GM21825 (cell line): ENCODE results near the gene DHH.

Experiments used
- ATAC-seq: cut with Tn5 transposase; IDR thresholded peaks from one replicate; pipeline ENCODE4 v1.9.1; 2021; ENCODE audit warnings: mild to moderate bottlenecking, moderate library complexity; ENCODE audit not compliant: unreplicated experiment

Gene DHH

DNA sequence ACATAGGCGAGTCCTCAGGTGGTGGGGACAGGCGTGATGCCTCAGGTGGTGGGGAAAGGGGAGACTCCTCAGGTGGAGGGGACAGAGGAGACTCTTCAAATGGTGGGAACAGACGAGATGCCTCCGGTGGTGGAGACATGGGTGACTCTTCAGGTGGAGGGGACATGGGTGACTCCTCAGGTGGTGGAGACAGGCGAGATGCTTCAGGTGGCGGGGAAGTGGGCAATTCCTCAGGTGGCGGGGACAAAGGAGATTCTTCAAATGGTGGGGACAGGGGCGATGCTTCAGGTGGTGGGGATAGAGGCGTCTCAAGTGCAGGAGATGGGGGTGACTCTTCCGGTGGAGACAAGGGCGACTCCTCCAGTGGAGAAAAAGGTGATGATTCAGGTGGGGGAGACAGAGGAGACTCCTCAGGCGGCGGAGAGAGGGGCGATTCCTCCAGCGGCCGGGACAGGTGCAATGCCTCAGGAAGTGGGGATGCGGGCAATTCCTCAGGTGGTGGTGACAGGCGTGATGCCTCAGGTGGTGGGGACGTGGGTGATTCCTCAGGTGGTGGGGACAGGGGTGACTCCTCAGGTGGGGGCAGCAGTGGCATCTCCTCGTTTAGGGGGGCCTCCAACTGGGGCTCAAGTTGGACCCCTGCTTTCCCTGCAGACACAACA lies 42.7 kb downstream of the DHH start:
- no peak for ATAC-seq

GRCh38 chr12:49051373-49051764 lies 43.2 kb downstream of the DHH start:
- ATAC-seq, result no peak

DNA sequence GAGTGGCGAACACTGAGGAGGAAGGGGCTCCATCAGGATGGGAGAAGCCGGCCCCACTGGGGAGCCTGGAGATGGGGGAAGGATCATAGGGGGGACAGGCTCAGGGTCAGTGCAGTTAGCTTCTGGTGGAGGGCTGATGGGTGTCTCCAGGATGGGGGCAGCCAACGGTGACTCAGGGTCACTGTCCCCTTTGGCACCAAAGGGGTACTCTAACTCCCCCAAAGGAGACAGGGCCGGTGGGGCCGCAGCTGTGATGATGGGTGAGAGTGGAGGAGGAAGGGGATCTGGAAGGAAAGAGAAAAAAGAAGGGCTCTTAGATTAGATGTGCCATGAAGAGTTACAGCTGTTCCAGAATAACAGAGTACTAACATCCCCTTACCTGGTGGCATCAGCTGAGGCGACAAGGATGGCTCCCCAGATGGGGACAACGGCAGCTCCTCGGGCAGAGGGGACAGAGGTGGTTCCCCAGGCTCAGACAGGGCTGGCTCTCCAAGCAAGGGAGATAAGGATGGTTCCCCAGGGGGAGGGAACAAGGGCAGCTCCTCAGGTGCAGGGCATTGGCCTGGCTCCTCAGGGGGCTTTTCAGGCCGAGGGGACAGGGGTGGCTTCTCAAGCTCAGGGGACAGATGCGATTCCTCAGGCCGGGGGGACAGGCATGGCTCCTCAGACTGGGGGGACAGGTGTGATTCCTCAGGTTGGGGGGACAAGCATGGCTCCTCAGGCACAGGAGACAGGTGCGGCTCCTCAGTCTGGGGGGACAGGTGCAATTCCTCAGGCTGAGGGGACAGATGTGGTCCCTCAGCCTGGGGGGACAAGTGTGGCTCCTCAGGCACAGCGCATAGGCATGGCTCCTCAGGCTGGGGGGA lies 43.9 kb downstream of the DHH start:
- no peak for ATAC-seq

DNA sequence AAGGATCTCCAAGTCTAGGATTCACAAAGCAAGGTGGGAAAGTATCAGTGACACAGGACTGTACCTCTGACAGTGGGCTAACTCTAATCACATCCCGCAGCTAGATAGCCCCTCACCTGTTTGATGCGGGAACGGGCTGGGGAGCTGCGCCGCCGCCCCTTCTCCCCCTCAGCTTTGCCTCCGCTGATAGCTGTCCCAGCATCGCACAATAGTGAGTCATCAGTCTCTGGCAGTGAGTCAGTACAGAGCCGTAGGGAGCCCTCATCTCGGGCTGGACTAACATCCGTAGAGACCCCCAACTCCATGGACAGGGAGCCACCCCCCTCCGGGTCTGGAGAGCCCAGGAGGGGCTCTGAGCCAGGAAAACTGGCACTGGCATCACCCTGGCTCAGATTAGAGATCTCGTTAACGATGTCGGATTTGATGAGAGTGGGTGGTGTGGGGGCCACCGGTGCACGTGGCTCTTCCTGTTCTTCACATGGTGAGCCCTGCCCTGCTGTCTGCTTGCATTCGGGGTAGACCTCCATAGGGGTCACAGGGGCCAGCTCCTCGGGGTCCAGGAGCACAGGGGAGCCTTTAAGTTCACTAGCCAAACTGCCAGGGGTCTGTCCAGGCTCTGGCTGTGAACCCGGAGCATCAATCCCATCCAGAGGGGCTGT lies 44.9 kb downstream of the DHH start:
- ATAC-seq, result no peak

DNA sequence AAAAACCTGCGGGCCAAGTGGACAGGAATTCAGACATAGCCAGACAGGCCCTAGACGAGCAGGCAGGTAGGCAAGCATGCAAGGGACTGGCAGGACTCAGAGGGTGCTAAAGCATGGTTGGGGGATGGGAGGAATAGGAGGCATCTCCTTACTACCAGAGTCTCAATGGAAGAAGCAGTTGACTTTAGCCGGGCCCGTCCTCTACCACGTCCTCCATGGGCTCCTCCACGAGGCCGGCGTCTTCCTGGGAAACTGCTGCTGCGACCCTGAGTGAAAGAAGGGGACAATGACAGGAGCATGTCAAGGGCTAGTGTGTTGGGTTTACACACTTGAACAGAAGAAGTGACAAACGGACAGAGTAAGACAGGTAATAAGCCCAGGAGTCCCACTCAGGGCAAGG lies 45.6 kb downstream of the DHH start:
- ATAC-seq, result no peak

DNA sequence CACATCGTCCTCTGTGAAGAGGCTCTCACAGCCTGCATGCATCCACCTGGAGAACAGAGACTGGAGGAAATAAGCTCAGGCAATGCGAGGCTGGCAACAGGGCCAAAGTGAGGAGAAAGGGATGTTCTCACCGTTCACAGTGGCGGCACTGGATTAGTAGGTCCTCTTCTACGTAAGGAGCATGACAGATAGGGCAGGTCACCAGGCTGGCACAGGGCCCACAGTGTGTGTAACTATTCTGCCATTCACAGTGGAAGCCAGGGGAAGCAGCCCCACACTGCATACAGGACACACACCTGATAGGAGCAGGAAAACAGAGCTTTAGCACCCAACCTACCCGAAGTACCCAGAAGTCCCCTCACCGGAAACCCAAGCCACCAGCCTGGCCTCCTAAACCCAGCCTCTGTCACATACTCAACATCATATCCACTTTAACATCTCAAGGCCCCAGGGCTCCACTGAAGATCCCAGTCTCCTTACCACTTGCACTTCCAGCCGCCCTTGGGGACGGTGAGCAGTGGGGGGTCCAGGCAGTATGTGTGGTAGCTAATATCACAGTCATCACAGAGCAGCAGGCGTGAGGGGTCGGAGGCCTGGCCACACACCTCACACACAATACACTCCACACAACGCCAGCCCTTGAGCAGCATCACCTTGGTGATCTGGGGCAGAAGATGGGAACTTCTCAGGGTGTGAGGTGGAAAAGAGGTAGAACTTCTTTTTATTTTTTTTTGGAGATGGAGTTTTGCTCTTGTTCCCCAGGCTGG lies 48.3 kb downstream of the DHH start:
- no peak for ATAC-seq

DNA sequence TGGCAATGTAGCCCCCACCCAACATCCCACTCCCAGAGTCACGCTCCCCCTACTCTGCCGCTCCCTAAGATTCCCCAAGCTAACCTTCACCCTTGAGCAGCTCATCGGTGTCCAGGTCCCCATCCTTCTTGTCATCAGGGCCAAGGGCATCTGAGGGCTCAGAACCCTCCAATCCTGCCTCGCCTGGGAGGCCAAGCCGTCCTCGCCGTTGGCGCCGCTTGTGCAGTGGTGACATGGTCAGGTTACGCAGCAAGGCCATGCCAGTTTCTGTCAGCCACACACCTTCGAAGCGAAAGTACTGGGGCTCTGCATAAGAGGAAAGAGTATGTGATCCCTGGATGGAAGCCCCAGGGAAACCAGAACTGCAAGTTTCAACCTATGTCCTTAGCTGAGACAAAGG lies 49.9 kb downstream of the DHH start:
- no peak for ATAC-seq

GRCh38 chr12:49043856-49044258 lies 50.7 kb downstream of the DHH start:
- no peak for ATAC-seq

DNA sequence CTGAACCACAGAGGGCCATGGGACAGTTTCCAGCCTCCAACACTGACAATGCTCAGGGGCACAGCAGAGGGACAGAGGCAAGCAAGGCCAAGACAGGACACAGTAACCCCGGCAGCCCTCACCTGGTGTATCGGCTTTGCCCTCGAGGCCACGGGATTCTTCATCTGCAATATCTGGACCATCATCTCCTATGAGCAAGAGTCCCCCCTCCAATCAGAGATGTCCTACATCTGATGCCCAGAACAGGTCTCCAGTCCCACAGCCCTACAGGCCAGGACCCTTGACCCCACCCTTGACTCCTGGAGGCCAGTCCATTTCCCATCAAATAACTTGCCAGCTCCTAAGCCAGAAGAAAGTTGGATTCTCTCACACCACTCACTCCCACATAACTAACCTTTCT lies 51.4 kb downstream of the DHH start:
- ATAC-seq, result no peak

GRCh38 chr12:49041881-49042484 lies 52.6 kb downstream of the DHH start:
- no peak for ATAC-seq

DNA sequence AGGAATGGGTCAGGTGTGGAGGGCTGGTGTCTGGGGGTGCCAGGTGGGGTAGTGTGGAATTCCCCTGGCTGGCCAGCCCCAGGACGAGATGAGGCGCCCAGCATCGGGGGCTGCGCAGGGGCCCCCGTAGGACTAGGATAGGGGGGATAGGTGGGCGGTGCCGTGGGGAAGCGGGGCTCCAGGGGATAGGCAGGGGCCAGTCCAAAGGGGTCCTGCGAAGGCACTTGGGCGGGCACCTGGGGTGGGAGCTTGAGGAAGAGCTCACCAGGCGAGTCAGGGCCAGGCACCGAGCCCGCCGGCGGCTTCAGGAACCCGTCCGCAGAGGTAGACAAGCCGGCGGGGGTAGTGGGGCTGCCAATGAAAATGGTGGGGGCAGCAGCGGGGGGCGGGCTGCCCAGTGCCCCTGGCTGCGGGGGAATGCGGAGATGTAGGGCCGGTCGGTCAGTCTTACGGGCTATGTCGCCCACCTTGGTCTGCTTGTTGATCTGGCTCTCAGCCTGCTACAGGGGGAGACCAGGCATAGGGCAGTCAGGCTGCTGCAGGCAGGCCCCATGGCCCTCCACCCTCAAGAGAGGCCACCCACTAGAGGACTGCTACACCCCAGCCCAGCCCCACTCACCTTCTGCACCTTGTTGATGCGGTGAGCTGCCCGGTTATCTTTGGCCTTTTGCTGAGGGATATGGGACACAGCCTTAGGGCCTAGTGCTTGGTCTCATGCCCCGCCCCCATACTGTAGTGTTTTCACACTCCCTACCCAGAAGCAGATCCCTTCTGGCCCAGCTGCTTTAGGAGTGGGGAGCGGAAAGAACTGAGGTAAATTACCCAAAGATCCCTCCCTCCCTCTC lies 53.3 kb downstream of the DHH start:
- ATAC-seq, result no peak

DNA sequence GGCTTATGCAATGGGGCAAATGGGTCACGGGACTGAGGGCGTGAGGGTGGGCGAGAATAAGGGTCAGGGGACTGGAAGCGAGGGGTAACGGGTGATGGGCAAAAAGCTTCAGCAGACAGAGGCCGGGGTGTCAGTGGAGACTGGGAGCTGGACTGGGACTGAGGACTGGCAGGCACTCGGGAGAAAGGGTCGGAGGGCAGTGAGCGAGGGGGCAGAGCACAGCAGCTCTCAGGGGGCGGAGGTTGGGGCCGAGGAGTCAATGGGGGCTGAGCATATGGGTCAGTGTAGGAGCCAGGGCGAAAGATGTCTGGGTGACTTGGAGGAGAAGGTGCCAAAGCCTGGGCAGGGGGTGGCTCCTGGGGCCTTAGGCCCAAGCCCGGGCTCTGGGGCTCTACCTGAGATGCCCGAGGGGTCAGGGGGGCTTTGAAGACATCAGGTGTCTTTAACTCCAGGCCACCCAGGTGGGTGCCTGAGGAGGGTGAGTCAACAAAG lies 54.2 kb downstream of the DHH start:
- ATAC-seq, result no peak

DNA sequence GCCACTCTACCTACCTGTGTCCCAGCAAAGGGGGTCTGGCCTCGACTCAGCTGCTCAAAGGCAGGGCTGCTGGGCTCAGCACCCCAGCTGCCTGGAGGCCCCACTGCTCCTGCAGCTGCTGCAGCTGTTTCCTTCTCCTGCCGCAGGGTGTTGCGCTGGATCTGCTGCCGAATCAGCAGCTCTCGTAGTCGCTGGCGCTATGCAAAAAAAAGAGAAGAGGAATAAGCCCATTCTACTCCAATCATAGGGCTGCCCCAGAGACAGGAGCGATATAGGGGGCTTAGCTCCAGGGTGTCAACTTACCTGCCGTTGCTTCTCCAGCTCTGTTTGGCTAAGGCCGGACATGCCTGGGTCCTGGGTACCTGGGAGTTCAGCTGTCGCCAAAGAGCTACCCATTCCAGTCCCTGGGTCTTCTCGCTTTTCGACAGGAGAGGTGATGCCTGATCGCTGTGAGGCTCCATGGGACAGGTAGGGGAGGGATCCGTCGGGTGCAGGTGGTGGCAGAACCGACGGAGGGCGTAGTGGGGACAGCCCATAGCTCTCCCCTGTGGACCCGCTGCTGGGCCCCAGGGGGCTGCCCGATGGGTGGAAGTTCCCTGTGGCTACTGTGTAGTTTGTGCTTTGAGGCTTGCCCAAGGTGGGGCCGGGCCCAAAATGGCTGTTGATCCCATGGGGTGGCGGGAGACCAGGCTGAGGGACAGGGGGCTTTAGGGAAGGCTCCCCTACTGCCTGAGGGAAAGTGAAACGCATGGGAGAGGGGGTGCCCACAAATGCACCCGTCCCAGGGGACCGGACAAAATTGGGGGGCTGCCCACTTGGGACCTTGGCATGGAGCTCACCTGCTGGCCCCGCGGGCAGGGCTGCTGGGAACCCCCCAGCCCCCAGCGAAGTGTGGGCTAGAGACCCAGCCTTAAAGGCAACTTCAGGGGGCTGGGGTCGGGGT lies 54.9 kb downstream of the DHH start:
- ATAC-seq, result no peak

DNA sequence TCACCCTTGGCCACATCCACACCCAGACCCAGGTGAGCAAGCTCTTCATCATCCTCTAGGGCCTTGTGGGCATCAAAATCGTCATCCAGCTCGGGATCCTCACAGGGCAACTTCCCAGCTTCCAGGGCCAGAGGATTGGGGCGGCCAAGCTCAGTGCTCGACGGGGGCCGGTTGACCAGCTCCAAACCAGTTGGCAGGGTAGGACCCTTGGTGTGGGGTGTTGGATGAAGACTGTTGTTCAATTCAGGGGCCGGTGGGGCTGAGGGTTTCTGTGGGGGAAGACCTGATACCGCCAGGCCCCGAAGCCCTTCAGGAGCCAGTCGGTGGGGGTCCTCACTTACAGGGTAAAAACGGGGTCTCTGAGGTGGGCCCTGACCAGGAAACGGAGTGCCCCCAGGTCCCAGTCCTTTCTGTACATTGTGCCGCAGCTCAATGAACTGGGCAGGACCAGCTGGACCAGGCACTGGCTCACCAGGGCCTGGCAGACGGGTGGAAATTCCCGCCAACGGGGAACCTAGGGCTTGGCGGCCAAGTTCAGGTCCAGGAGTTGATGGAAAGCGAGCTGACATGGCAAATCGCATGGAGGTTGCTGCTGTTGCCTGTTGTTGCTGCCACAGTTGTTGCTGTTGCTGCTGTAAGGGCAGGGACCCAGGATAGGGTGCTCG lies 56.2 kb downstream of the DHH start:
- no peak for ATAC-seq

DNA sequence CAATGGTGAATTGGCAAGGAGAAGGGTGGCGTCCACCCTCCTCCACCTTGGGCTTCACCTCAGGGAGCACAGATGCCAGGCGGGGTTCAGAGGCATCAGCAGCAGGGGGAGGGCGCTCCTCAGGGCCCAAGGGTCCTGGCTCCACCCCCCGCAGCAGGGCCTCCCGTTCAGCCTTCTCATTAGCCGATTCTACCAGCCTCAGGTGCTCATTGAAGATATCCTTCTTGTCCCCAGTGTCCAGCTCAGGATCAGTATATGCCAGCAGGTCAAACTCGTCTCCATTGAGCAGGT lies 56.7 kb downstream of the DHH start:
- ATAC-seq, result no peak

DNA sequence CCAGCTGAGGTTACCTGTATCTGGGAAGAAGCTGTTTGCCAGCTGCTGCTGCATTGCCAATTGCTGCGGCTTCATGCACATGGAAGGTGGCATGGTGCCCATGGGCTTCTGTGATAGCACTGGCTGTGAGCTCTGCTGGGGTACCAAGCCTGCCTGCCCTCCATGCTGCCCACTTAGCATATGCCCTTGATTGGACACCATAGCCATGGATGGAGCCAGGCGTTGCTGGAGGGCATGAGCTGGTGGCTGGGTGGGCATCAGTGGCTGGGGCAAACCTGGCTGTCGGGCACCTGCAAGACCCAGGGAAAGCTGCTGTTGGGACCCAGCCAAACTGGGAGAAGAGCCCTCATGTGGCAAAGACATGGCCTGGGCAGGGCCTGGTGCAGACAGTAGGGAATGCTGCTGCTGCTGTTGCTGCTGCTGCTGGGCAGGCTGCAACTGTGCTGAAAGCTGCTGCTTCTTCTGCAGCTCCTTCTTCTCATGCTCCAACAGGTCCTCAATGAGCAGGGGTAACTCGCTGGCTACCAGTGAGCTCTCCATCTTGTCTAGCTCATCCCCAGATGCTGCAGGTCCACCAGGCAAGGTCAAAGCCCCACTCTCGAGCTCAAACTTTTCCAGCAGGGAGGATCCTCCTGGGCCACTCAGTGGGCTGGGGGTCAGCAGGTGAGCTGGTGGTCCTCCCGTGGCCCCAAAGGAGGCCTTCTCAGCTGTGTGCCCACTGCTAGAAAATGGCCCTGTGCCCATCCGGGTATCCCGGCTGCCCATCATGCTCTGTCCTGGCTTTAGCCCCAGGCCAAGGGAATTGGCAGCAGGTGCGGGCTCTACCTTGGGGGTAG lies 57.3 kb downstream of the DHH start:
- ATAC-seq, result no peak
